Measurements from ENCODE around the gene LKAAEAR1.
A peak's percentile ranks its signal among the peaks of the same experiment; 100 is the strongest.
"Not testable (repeated sequence)": the region's sequence is repeated elsewhere in the genome, so short reads cannot be mapped to it uniquely, and the experiment has no call there.

Gene LKAAEAR1

DNA sequence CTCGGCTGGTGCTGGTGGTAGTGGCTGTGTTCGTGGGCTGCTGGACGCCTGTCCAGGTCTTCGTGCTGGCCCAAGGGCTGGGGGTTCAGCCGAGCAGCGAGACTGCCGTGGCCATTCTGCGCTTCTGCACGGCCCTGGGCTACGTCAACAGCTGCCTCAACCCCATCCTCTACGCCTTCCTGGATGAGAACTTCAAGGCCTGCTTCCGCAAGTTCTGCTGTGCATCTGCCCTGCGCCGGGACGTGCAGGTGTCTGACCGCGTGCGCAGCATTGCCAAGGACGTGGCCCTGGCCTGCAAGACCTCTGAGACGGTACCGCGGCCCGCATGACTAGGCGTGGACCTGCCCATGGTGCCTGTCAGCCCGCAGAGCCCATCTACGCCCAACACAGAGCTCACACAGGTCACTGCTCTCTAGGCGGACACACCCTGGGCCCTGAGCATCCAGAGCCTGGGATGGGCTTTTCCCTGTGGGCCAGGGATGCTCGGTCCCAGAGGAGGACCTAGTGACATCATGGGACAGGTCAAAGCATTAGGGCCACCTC, 14.3 kb upstream of the LKAAEAR1 start:
- DNase-seq (ENCODE audit: low spot score) = no peak

GRCh38 chr20:64096535-64096934, 12.3 kb upstream of the LKAAEAR1 start:
- no peak for DNase-seq (ENCODE audit: low spot score)

DNA sequence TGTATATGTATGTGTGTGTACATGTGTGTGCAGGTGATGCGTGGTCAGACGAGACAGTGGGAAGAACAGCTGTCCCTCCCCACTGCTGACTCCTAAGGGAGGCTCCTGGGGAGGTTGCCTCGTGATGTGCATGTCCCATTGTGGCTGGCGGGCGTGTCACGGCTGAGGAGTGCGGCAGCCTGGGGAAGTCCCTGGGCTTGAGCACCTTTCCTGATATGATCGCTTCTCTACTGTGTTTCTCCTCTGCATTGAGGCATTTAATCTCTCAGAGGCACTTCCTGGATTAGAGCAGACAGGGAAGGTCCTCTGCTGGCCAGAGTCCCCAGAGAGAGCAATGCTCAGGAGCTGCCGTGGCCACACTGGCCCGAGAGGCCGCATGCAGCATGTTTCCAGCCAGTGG, 11.7 kb upstream of the LKAAEAR1 start:
- no peak for DNase-seq (ENCODE audit: low spot score)

GRCh38 chr20:64095455-64095854, 11.3 kb upstream of the LKAAEAR1 start:
- no peak for DNase-seq (ENCODE audit: low spot score)

GRCh38 chr20:64093013-64093503, 8.9 kb upstream of the LKAAEAR1 start:
- no peak for DNase-seq (ENCODE audit: low spot score)

DNA sequence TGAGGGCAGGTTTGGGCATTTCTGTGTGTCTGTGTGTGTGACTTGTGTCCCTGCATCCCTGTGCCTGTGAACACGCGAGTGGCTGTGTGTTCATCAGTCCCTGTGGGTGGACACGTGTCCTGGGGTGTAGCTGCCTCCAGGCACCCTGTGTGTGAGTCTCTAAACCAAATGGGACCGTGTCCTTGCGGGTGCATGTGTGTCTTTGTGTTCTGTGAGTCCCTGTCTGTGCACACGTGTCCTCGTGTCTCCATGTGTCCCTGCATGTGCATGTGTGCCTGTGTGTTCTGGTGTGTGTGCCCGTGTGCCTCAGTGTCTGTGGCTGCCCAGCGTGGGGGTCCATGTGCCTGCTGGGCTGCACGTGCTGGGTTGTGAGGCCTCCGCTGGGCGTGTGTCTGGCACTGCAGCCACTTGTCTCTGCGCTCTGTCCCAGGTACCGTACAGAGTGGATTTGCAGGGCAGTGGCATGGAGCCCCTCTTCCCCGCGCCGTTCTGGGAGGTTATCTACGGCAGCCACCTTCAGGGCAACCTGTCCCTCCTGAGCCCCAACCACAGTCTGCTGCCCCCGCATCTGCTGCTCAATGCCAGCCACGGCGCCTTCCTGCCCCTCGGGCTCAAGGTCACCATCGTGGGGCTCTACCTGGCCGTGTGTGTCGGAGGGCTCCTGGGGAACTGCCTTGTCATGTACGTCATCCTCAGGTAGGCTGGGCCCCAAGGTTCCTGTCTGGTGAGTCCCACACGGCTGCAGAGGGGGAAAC, 8.2 kb upstream of the LKAAEAR1 start:
- DNase-seq (ENCODE audit: low spot score) = no peak

DNA sequence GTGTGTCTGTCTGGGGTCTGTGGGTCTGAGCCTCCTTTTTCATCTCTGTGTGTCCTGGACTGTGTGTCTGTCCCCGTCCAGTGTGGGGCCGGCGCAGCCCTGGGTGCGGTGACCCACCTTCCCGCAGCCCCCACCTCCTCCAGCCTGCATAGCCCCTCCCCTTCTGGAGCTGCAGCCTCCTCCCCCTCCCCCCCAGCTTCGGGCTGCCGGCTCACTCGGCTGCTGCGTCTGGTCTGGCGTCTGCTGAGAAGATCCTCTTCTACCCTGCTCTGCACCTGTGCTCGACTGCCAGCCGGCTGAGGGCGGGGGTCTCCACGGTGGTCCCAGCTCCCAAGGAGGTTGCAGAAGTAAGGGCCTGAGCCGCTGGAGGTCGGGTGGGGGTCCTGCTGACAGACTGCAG, 7.6 kb upstream of the LKAAEAR1 start:
- DNase-seq (ENCODE audit: low spot score) = no peak

GRCh38 chr20:64091340-64091739, 7.1 kb upstream of the LKAAEAR1 start:
- DNase-seq (ENCODE audit: low spot score) = no peak

DNA sequence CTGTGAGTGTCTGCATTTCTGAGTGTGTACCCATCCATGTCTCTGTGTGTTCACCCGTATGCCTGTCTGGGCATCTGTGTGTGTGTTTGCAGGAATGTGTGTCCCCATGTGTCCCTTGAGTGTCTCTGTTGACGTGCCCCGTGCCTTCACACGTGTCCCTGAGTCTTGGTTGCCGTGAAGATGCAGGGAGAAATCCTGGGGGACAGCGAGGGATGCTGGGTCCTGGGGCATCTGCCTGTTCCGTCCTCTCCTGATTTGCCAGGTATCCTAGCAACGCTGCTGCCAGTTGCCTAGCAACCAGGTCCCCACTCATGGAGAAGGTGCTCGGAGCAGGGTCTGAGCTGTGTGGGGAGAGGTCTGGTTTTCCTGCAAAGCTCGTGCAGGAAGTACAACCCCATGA, 6.0 kb upstream of the LKAAEAR1 start:
- DNase-seq (ENCODE audit: low spot score) = no peak

- not testable (repeated sequence) for DNase-seq (ENCODE audit: low spot score)
Observed at GRCh38 chr20:64088586-64088985, 4.4 kb upstream of the LKAAEAR1 start.

GRCh38 chr20:64087226-64087825, 3.1 kb upstream of the LKAAEAR1 start:
- DNase-seq (ENCODE audit: low spot score) = not testable (repeated sequence)

- DNase-seq (ENCODE audit: low spot score) = no peak
Observed at GRCh38 chr20:64086801-64087200, 2.6 kb upstream of the LKAAEAR1 start.

GRCh38 chr20:64084685-64085152, 521 bp upstream of the LKAAEAR1 start:
- DNase-seq (ENCODE audit: low spot score) = no peak

DNA sequence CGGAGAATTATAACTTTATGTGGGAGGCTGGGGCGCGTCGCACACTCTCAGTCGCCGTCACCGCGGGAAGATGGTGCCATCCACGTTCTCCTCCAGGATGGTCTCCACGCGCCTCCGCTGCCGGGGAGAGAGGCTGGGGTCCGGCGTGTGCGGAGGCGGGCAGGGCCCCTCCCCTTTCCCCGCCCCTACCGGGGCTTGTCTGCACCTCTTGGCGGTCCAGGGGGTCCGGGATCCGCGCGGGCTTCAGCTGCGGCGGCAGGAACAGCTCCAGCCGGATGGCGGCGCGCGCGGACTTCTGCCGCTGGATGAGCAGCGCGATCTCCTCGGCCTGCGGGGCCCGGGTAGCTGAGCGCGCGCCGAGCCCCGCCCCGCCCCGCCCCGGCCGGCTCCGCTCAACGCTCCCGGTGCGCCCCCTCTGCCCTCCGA, 807 bp downstream of the LKAAEAR1 start:
- DNase-seq (ENCODE audit: low spot score) = peak; percentile 85

GRCh38 chr20:64082820-64083377, 1.3 kb downstream of the LKAAEAR1 start:
- no peak for DNase-seq (ENCODE audit: low spot score)

- no peak for DNase-seq (ENCODE audit: low spot score)
Observed at GRCh38 chr20:64082126-64082731, 2.0 kb downstream of the LKAAEAR1 start.

DNA sequence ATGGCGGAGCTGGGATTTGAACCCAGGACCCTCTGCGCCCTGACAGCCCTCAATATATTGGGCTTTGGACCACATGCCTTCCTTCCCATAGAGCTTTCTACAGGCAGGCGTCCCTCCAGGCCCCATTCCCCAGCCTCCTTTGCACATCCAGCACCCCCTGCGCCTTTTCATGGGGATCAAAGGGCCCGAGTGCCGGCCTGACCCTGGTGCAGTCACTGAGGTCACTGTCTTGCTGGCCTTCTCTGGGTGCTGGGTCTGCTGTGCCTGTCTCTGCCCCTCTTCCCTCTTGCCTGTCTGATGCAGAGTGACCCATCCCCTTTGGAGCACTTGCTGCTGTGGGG, 2.6 kb downstream of the LKAAEAR1 start:
- DNase-seq (ENCODE audit: low spot score) = no peak

- no peak for DNase-seq (ENCODE audit: low spot score)
Observed at GRCh38 chr20:64080813-64081623, 3.2 kb downstream of the LKAAEAR1 start.

DNA sequence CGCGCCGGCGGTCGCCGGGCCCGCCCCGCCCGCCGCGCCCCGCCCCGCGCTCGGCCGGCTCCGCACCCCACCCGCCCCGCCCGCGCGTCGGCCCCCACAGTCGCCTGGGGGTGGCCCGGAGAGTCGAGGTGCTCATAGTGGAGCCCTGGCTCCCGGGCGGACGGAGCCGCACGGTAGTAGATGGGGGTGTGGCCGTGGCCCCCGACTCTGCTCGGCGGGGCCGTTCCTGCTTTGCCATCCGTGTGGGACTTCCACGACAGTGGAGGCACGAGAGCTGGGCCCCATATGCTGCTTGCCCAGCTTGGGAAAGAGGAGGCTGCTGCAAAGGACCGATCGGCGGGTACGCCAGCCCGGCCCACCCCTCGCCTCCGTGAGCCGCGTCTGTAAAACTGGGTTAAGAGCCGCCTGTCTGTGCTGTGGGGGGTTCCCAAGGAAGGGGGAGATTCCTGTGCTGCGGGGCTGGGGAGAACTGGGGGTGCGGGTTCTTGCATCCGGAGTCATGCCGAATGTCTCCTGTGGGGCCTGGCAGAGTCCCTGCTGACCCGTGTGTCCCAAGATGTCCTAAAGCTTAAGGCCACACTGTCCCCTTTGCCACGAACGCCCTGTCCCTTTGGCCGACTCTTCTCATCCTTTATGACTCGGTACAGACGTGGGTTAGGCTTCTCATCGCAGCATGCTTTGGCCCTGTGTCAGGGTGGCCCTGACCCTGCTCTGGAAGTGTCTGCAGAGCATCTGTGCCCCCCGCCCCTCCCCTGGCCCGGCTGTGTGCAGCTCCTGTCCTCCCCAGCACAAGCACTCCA, 4.0 kb downstream of the LKAAEAR1 start, which contains the start of gene OPRL1:
OPRL1 (plus strand) TSS at position 70 of the 800 bp plus-strand sequence. CDS start 12,639 bp downstream, outside the sequence.
- no peak for DNase-seq (ENCODE audit: low spot score)

- peak; percentile 91 for DNase-seq (ENCODE audit: low spot score)
Observed at GRCh38 chr20:64079273-64080012, 4.8 kb downstream of the LKAAEAR1 start, which contains the start of gene RGS19. Gene RGS19, minus strand, starts transcription at chr20:64079518. Its CDS starts 2,632 bp downstream, at chr20:64076886.

All from AG08396 (cell line).